HCT116 (cell line): ENCODE measurements around the gene ATF2. TPM values are rescaled to one million over a fixed set of nuclear protein-coding genes. Genes with fewer than 3 reads are reported as not detected.
A peak's percentile ranks its signal among the peaks of the same experiment; 100 is the strongest.

Experiments
- ATAC-seq: fragments of 200-7000 bp; cut with Tn5 transposase; 2 replicates; pipeline ENCODE4 v1.9.1; 2020; ENCODE audit warnings: mild to moderate bottlenecking, moderate library complexity
- BruUV-seq: library from RNA; stranded (reverse); fragments of 400-500 nt; replicated peaks from 2 replicates; lab custom pipeline; 2021; lab: Mats Ljungman, UMichigan
- CTCF ChIA-PET: fragments of 300-600 bp; sonication (Branson Sonifier 250); formaldehyde crosslinking; loops from one replicate; lab custom pipeline; 2021; ENCODE audit warnings: antibody characterized with exemption; lab: Charles Lee
- POLR2A ChIA-PET: fragments of 300-600, 350-600 bp; sonication (Branson Sonifier 250); formaldehyde crosslinking; loops from one replicate; lab custom pipeline; 2021; ENCODE audit warnings: antibody characterized with exemption; lab: Charles Lee
- RAD21 ChIA-PET, 2 experiments: fragments of 300-600 bp; sonication (Branson Sonifier 250); formaldehyde crosslinking; loops; one replicate each; lab custom pipeline; 2023; ENCODE audit warnings: low total read pairs in 2 of 2; ENCODE audit not compliant: uncharacterized antibody in 2 of 2, unreplicated experiment in 2 of 2, low non-redundant PET in 1 of 2; lab: Charles Lee
- DNase-seq: peaks from one replicate; pipeline ENCODE4 v3.0.0-alpha.2; 2010; ENCODE audit warnings: low read depth, low spot score
- H2AFZ ChIP-seq: fragments of 200-600 bp; shearing (Covaris generic), sonication (generic); 2 replicates; pipeline ENCODE4 v1.6.1; 2017; ENCODE audit warnings: low read depth, mixed run types, mixed read lengths, antibody characterized with exemption, low read length; ENCODE audit not compliant: poor library complexity, severe bottlenecking
- H3K27ac ChIP-seq: 2 replicates; pipeline ENCODE4 v1.5.1; 2012; ENCODE audit warnings: low read depth, low read length
- H3K27me3 ChIP-seq: fragments of 200-600 bp; sonication (generic); 2 replicates; pipeline ENCODE4 v1.6.1; 2016; ENCODE audit warnings: mixed run types, low read length, mixed read lengths; ENCODE audit not compliant: insufficient read depth
- H3K36me3 ChIP-seq, 2 experiments: fragments of 200-500 bp in 1 of 2; fragments of 200-600 bp in 1 of 2; sonication (Bioruptor generic) in 1 of 2; sonication (generic) in 1 of 2; 2 replicates each; pipeline versions ENCODE4 v1.5.1 to v1.6.1; 2014 to 2016; ENCODE audit warnings: low read length in 2 of 2, inconsistent platforms in 1 of 2, mixed read lengths in 1 of 2, mixed run types in 1 of 2; ENCODE audit not compliant: insufficient read depth in 2 of 2, control insufficient read depth in 1 of 2
- H3K4me1 ChIP-seq, 2 experiments: fragments of 200-600 bp in 1 of 2; sonication (generic) in 1 of 2; 2 replicates each; pipeline versions ENCODE4 v1.5.1 to v1.6.1; 2012 to 2017; ENCODE audit warnings: low read length in 2 of 2, inconsistent platforms in 1 of 2, mild to moderate bottlenecking in 1 of 2, mixed read lengths in 1 of 2, mixed run types in 1 of 2, moderate library complexity in 1 of 2; ENCODE audit not compliant: insufficient read depth in 2 of 2, control insufficient read depth in 1 of 2
- H3K4me2 ChIP-seq: fragments of 200-600 bp; sonication (generic); 2 replicates; pipeline ENCODE4 v1.6.1; 2017; ENCODE audit warnings: mixed run types, low read length, mixed read lengths
- H3K4me3 ChIP-seq, 2 experiments: fragments of 200-600 bp in 1 of 2; sonication (generic) in 1 of 2; replicated peaks in 1 of 2; 2 replicates each; pipeline ENCODE4 v1.5.1; 2011 to 2016; ENCODE audit warnings: low read length in 2 of 2, control low read depth in 1 of 2, low read depth in 1 of 2, mild to moderate bottlenecking in 1 of 2, mixed read lengths in 1 of 2, mixed run types in 1 of 2
- H3K79me2 ChIP-seq: fragments of 200-600 bp; sonication (generic); 2 replicates; pipeline ENCODE4 v1.6.1; 2017; ENCODE audit warnings: mild to moderate bottlenecking, mixed run types, low read length, moderate library complexity, mixed read lengths; ENCODE audit not compliant: insufficient read depth
- H3K9ac ChIP-seq: fragments of 200-600 bp; sonication (generic); 2 replicates; pipeline ENCODE4 v1.6.1; 2016; ENCODE audit warnings: low read length, mixed read lengths
- H3K9me2 ChIP-seq: fragments of 200-600 bp; sonication (generic), shearing (Covaris generic); 2 replicates; pipeline ENCODE4 v1.6.1; 2017; ENCODE audit warnings: mixed run types, mild to moderate bottlenecking, moderate library complexity; ENCODE audit not compliant: insufficient read depth
- H3K9me3 ChIP-seq, 2 experiments: fragments of 200-500 bp in 1 of 2; fragments of 200-600 bp in 1 of 2; sonication (Bioruptor generic) in 1 of 2; sonication (generic) in 1 of 2; 2 replicates each; pipeline ENCODE4 v1.6.1; 2014 to 2017; ENCODE audit warnings: low read length in 2 of 2, mixed read lengths in 2 of 2, inconsistent platforms in 1 of 2, low read depth in 1 of 2, mild to moderate bottlenecking in 1 of 2, mixed run types in 1 of 2, moderate library complexity in 1 of 2; ENCODE audit not compliant: control insufficient read depth in 1 of 2, insufficient read depth in 1 of 2
- H4K20me1 ChIP-seq: fragments of 200-600 bp; sonication (generic), shearing (Covaris generic); 2 replicates; pipeline ENCODE4 v1.6.1; 2017; ENCODE audit warnings: mixed run types, mild to moderate bottlenecking, moderate library complexity; ENCODE audit not compliant: insufficient read depth
- ELF1 ChIP-seq: IDR thresholded peaks from 2 replicates; pipeline ENCODE4 v1.6.1; 2012; ENCODE audit warnings: low read depth, borderline replicate concordance
- EZH2 ChIP-seq: fragments of 200-600 bp; sonication (generic); IDR thresholded peaks from 2 replicates; pipeline ENCODE4 v1.6.1; 2017; ENCODE audit warnings: antibody characterized with exemption, mixed run types
- EZH2phosphoT487 ChIP-seq: fragments of 200-600 bp; IDR thresholded peaks from 2 replicates; pipeline ENCODE4 v1.6.1; 2018; ENCODE audit warnings: antibody characterized with exemption, borderline replicate concordance
- MAX ChIP-seq: IDR thresholded peaks from 2 replicates; pipeline ENCODE4 v1.6.1; 2012
- POLR2A ChIP-seq: IDR thresholded peaks from 2 replicates; pipeline ENCODE4 v1.7.0; 2011; ENCODE audit warnings: borderline replicate concordance; ENCODE audit not compliant: insufficient read depth, insufficient read length; ENCODE audit errors: extremely low read depth
- POLR2AphosphoS5 ChIP-seq: IDR thresholded peaks from 2 replicates; pipeline ENCODE4 v1.6.1; 2011; ENCODE audit warnings: mild to moderate bottlenecking, low read depth, low read length, moderate library complexity
- RAD21 ChIP-seq: IDR thresholded peaks from 2 replicates; pipeline ENCODE4 v1.6.1; 2012; ENCODE audit warnings: low read depth, mild to moderate bottlenecking
- REST ChIP-seq: IDR thresholded peaks from 2 replicates; pipeline ENCODE4 v1.6.1; 2012; ENCODE audit warnings: low read depth
- SP1 ChIP-seq: IDR thresholded peaks from 2 replicates; pipeline ENCODE4 v1.6.1; 2012; ENCODE audit warnings: low read depth
- YY1 ChIP-seq: IDR thresholded peaks from 2 replicates; pipeline ENCODE4 v1.6.1; 2011; ENCODE audit warnings: low read length, low read depth, moderate library complexity, mild to moderate bottlenecking; ENCODE audit not compliant: insufficient replicate concordance; ENCODE audit errors: extremely low read depth
- ZBTB33 ChIP-seq: IDR thresholded peaks from 2 replicates; pipeline ENCODE4 v1.6.1; 2011; ENCODE audit warnings: mild to moderate bottlenecking, low read length, moderate library complexity; ENCODE audit not compliant: insufficient replicate concordance; ENCODE audit errors: extremely low read depth
- ZFX ChIP-seq: fragments of 450-650 bp; IDR thresholded peaks from 2 replicates; pipeline ENCODE4 v1.6.1; 2017
- intact Hi-C: fragments of 100-400 bp; cut with micrococcal nuclease; formaldehyde crosslinking; loops from 2 replicates; pipeline ENCODE4 v1.10.0; 2022
- total RNA-seq: library from RNA; stranded (reverse); gene quantifications from one replicate; pipeline ENCODE4 v1.2.1, GENCODE V29; 2021; ENCODE audit not compliant: unreplicated experiment
- TF ChIP-seq, protein P1 (sequence below): IDR thresholded peaks from 2 replicates; pipeline ENCODE4 v1.6.1; 2012

Gene ATF2
- total RNA-seq, 1 experiment from 2014 or later: 29.6 TPM

DNA sequence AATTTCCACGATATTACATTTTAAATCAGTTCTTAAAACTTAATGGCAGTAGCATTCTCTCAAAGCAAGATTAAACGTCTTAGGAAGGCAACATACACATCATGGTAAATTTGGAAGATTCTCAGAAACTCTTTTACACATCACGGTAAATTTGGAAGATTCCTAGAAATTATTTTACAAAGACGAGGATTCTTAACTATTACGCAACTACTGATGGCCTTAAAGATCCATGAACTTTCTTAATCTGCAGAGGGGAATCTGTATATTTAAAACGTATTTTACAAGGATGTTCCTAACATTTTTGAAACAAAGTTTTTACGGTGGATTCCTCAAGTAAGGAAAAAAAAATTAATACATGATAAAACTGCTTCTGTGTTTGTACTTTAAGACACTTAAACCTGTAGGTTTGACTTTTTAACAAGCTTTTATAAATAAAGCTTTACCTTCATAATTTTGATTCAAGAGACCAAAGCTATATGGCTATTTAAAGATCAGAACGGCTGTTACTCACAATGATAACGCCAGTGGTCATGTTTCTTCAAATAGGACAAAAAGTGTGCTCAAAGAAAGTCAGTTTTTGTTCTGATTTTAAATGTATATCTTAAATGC, 1.7 kb downstream of the ATF2 start:
- Histone ChIP-seq H4K20me1 (no peaks in the 10 kb centered on the region), H3K36me3 (no peaks in the 10 kb centered on the region), H3K9ac (peak overlapping the region; percentile 77), H3K27me3 (no peaks in the 10 kb centered on the region), H2AFZ (no peak overlapping the region), H3K4me1 (peaks cover 0 to 12% of the 10 kb centered on the region in 2 experiments; a peak in 3 of 4 replicates), H3K4me3 (peak overlapping the region; percentile 99), H3K79me2 (peaks cover 63% of the 10 kb centered on the region), H3K9me3 (no peaks in the 10 kb centered on the region), H3K9me2 (no peaks in the 10 kb centered on the region), H3K27ac (no peak overlapping the region), H3K4me2 (peak overlapping the region; percentile 69)
- ATAC-seq (no peak), DNase-seq (no peak)
- TF ChIP-seq SP1: no peak
- TF ChIP-seq EZH2: no peak
- no peak for TF ChIP-seq POLR2AphosphoS5
- no peak for TF ChIP-seq POLR2A
- TF ChIP-seq ELF1: no peak
- TF ChIP-seq YY1: no peak
- no peak for TF ChIP-seq MAX
- TF ChIP-seq, protein P1, sequence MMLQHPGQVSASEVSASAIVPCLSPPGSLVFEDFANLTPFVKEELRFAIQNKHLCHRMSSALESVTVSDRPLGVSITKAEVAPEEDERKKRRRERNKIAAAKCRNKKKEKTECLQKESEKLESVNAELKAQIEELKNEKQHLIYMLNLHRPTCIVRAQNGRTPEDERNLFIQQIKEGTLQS: no peak
- TF ChIP-seq REST: no peak
- no peak for TF ChIP-seq ZFX
- no peak for TF ChIP-seq ZBTB33
- no peak for TF ChIP-seq EZH2phosphoT487
- TF ChIP-seq RAD21: no peak
- intact Hi-C loops: no loop called here
- CTCF ChIA-PET: no interaction called here
- RAD21 ChIA-PET: no interaction called here
- POLR2A ChIA-PET: no interaction called here
- no TSS peak for BruUV-seq
